ENCODE data around the gene PIGU.

The PIGU gene

DNA sequence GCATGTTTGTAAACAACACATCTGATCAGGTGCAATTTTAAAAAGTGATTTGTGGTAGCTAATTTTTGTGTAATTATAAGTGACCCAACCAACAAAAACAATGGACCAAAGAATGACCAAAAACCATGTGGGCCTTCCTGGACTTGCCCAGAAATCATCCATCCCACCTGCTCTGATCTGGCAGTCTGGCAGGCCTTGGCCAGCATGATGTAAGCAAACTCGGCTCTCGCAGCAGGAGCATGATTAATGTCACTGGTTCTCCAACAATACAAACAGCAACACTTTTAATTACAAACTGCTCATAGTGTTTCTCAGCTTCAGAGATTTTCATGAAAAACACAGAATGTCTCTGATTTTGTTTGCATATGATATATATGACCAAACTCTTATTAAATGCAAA is 43.4 kb upstream of the PIGU start:
- POLR2A ChIA-PET = no interaction called here
- peaks cover 0 to 40% of the 10 kb centered on the region in 2 experiments for H3K36me3 ChIP-seq (ENCODE audit: control insufficient read depth in 2 of 2, insufficient read depth in 1 of 2, low read length in 2 of 2)
- CTCF ChIA-PET = interaction anchor here (0.7 to 1.6 kb wide), 2 partner anchors 10 to 12 kb away, joined by 3 to 5 read pairs; no protein-coding TSS in a partner anchor
- H3K4me1 ChIP-seq (ENCODE audit: control insufficient read depth, insufficient read depth, low read length) = no peaks in the 10 kb centered on the region
- no peaks in the 10 kb centered on the region for H3K9me3 ChIP-seq (ENCODE audit: control insufficient read depth, insufficient read depth, low read depth, low read length)
- H3K4me3 ChIP-seq (ENCODE audit: low read depth, low read length) = no peak overlapping the region
- H3K27ac ChIP-seq (ENCODE audit: extremely low read depth, low read depth, low read length) = no peak overlapping the region
- TF ChIP-seq OSR2 (tag by site-specific recombination; IDR thresholded peaks at IDR 0.05) = no peak
- TF ChIP-seq ZBTB10 (tag by site-specific recombination; IDR thresholded peaks at IDR 0.05) = no peak
- TF ChIP-seq ZBTB1 (tag by site-specific recombination; IDR thresholded peaks at IDR 0.05) = no peak
- TF ChIP-seq ZNF391 (tag by site-specific recombination; IDR thresholded peaks at IDR 0.05; ENCODE audit: borderline replicate concordance, low read depth) = no peak
- TF ChIP-seq ZNF362 (tag by site-specific recombination; IDR thresholded peaks at IDR 0.05) = no peak
- TF ChIP-seq BCL6B (tag by site-specific recombination; IDR thresholded peaks at IDR 0.05) = no peak
- TF ChIP-seq, protein P1, sequence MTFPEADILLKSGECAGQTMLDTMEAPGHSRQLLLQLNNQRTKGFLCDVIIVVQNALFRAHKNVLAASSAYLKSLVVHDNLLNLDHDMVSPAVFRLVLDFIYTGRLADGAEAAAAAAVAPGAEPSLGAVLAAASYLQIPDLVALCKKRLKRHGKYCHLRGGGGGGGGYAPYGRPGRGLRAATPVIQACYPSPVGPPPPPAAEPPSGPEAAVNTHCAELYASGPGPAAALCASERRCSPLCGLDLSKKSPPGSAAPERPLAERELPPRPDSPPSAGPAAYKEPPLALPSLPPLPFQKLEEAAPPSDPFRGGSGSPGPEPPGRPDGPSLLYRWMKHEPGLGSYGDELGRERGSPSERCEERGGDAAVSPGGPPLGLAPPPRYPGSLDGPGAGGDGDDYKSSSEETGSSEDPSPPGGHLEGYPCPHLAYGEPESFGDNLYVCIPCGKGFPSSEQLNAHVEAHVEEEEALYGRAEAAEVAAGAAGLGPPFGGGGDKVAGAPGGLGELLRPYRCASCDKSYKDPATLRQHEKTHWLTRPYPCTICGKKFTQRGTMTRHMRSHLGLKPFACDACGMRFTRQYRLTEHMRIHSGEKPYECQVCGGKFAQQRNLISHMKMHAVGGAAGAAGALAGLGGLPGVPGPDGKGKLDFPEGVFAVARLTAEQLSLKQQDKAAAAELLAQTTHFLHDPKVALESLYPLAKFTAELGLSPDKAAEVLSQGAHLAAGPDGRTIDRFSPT (tag by site-specific recombination; IDR thresholded peaks at IDR 0.05) = no peak
- TF ChIP-seq ZFP3 (tag by site-specific recombination; IDR thresholded peaks at IDR 0.05; ENCODE audit: low read depth) = no peak
- TF ChIP-seq ZNF223 (tag by site-specific recombination; IDR thresholded peaks at IDR 0.05) = no peak
- no peak for TF ChIP-seq TRIM28 (IDR thresholded peaks at IDR 0.05; ENCODE audit: borderline replicate concordance, low read length)
- TF ChIP-seq, protein P2, sequence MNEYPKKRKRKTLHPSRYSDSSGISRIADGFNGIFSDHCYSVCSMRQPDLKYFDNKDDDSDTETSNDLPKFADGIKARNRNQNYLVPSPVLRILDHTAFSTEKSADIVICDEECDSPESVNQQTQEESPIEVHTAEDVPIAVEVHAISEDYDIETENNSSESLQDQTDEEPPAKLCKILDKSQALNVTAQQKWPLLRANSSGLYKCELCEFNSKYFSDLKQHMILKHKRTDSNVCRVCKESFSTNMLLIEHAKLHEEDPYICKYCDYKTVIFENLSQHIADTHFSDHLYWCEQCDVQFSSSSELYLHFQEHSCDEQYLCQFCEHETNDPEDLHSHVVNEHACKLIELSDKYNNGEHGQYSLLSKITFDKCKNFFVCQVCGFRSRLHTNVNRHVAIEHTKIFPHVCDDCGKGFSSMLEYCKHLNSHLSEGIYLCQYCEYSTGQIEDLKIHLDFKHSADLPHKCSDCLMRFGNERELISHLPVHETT (tag by site-specific recombination; IDR thresholded peaks at IDR 0.05) = no peak
- TF ChIP-seq, protein P3, sequence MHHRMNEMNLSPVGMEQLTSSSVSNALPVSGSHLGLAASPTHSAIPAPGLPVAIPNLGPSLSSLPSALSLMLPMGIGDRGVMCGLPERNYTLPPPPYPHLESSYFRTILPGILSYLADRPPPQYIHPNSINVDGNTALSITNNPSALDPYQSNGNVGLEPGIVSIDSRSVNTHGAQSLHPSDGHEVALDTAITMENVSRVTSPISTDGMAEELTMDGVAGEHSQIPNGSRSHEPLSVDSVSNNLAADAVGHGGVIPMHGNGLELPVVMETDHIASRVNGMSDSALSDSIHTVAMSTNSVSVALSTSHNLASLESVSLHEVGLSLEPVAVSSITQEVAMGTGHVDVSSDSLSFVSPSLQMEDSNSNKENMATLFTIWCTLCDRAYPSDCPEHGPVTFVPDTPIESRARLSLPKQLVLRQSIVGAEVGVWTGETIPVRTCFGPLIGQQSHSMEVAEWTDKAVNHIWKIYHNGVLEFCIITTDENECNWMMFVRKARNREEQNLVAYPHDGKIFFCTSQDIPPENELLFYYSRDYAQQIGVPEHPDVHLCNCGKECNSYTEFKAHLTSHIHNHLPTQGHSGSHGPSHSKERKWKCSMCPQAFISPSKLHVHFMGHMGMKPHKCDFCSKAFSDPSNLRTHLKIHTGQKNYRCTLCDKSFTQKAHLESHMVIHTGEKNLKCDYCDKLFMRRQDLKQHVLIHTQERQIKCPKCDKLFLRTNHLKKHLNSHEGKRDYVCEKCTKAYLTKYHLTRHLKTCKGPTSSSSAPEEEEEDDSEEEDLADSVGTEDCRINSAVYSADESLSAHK (tag by site-specific recombination; IDR thresholded peaks at IDR 0.05) = no peak
- TF ChIP-seq, protein P4, sequence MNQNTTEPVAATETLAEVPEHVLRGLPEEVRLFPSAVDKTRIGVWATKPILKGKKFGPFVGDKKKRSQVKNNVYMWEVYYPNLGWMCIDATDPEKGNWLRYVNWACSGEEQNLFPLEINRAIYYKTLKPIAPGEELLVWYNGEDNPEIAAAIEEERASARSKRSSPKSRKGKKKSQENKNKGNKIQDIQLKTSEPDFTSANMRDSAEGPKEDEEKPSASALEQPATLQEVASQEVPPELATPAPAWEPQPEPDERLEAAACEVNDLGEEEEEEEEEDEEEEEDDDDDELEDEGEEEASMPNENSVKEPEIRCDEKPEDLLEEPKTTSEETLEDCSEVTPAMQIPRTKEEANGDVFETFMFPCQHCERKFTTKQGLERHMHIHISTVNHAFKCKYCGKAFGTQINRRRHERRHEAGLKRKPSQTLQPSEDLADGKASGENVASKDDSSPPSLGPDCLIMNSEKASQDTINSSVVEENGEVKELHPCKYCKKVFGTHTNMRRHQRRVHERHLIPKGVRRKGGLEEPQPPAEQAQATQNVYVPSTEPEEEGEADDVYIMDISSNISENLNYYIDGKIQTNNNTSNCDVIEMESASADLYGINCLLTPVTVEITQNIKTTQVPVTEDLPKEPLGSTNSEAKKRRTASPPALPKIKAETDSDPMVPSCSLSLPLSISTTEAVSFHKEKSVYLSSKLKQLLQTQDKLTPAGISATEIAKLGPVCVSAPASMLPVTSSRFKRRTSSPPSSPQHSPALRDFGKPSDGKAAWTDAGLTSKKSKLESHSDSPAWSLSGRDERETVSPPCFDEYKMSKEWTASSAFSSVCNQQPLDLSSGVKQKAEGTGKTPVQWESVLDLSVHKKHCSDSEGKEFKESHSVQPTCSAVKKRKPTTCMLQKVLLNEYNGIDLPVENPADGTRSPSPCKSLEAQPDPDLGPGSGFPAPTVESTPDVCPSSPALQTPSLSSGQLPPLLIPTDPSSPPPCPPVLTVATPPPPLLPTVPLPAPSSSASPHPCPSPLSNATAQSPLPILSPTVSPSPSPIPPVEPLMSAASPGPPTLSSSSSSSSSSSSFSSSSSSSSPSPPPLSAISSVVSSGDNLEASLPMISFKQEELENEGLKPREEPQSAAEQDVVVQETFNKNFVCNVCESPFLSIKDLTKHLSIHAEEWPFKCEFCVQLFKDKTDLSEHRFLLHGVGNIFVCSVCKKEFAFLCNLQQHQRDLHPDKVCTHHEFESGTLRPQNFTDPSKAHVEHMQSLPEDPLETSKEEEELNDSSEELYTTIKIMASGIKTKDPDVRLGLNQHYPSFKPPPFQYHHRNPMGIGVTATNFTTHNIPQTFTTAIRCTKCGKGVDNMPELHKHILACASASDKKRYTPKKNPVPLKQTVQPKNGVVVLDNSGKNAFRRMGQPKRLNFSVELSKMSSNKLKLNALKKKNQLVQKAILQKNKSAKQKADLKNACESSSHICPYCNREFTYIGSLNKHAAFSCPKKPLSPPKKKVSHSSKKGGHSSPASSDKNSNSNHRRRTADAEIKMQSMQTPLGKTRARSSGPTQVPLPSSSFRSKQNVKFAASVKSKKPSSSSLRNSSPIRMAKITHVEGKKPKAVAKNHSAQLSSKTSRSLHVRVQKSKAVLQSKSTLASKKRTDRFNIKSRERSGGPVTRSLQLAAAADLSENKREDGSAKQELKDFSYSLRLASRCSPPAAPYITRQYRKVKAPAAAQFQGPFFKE (tag by site-specific recombination; IDR thresholded peaks at IDR 0.05; ENCODE audit: borderline replicate concordance) = no peak
- TF ChIP-seq ZNF621 (tag by site-specific recombination; IDR thresholded peaks at IDR 0.05) = no peak
- no peak for TF ChIP-seq ZNF175 (tag by site-specific recombination; IDR thresholded peaks at IDR 0.05)
- TF ChIP-seq, protein P5, sequence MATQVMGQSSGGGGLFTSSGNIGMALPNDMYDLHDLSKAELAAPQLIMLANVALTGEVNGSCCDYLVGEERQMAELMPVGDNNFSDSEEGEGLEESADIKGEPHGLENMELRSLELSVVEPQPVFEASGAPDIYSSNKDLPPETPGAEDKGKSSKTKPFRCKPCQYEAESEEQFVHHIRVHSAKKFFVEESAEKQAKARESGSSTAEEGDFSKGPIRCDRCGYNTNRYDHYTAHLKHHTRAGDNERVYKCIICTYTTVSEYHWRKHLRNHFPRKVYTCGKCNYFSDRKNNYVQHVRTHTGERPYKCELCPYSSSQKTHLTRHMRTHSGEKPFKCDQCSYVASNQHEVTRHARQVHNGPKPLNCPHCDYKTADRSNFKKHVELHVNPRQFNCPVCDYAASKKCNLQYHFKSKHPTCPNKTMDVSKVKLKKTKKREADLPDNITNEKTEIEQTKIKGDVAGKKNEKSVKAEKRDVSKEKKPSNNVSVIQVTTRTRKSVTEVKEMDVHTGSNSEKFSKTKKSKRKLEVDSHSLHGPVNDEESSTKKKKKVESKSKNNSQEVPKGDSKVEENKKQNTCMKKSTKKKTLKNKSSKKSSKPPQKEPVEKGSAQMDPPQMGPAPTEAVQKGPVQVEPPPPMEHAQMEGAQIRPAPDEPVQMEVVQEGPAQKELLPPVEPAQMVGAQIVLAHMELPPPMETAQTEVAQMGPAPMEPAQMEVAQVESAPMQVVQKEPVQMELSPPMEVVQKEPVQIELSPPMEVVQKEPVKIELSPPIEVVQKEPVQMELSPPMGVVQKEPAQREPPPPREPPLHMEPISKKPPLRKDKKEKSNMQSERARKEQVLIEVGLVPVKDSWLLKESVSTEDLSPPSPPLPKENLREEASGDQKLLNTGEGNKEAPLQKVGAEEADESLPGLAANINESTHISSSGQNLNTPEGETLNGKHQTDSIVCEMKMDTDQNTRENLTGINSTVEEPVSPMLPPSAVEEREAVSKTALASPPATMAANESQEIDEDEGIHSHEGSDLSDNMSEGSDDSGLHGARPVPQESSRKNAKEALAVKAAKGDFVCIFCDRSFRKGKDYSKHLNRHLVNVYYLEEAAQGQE (tag by site-specific recombination; IDR thresholded peaks at IDR 0.05) = no peak

Data from HEK293 (cell line).